Karpas-422 (cell line): ENCODE measurements around the gene MBNL2. TPM values are rescaled to one million over a fixed set of nuclear protein-coding genes. Genes with fewer than 3 reads are reported as not detected.

ENCODE experiments used
- DNase-seq: peaks from one replicate; pipeline ENCODE4 v3.0.0-alpha.2; 2015
- H2AFZ ChIP-seq: fragments of 200-600 bp; sonication (generic); 2 replicates; pipeline ENCODE4 v1.6.1; 2014; ENCODE audit warnings: antibody characterized with exemption, low read length, mixed read lengths
- H3K27ac ChIP-seq: fragments of 200-600 bp; sonication (generic); 2 replicates; pipeline ENCODE4 v1.5.1; 2014; ENCODE audit warnings: mild to moderate bottlenecking, low read length, moderate library complexity
- H3K27me3 ChIP-seq: fragments of 200-600 bp; sonication (generic); 2 replicates; pipeline ENCODE4 v1.6.1; 2014; ENCODE audit warnings: low read length, mixed read lengths
- H3K36me3 ChIP-seq: fragments of 200-600 bp; sonication (generic); 2 replicates; pipeline ENCODE4 v1.6.1; 2014; ENCODE audit warnings: low read length, mixed read lengths; ENCODE audit not compliant: insufficient read depth
- H3K4me1 ChIP-seq: fragments of 200-600 bp; sonication (generic); 2 replicates; pipeline ENCODE4 v1.6.1; 2014; ENCODE audit warnings: mild to moderate bottlenecking, low read length, mixed read lengths
- H3K4me2 ChIP-seq: fragments of 200-600 bp; sonication (generic); 2 replicates; pipeline ENCODE4 v1.6.1; 2014; ENCODE audit warnings: low read length, low read depth, mild to moderate bottlenecking; ENCODE audit not compliant: poor library complexity, severe bottlenecking
- H3K4me3 ChIP-seq: fragments of 200-600 bp; sonication (generic); 2 replicates; pipeline ENCODE4 v1.5.1; 2014; ENCODE audit warnings: mild to moderate bottlenecking, antibody characterized with exemption, low read length, mixed read lengths
- H3K79me2 ChIP-seq: fragments of 200-600 bp; sonication (generic); 2 replicates; pipeline ENCODE4 v1.6.1; 2014; ENCODE audit warnings: mild to moderate bottlenecking, low read length, mixed read lengths
- H3K9ac ChIP-seq: fragments of 200-600 bp; sonication (generic); 2 replicates; pipeline ENCODE4 v1.6.0; 2014; ENCODE audit warnings: low read length
- H3K9me2 ChIP-seq: fragments of 200-600 bp; sonication (generic), shearing (Covaris generic); replicated peaks from 2 replicates; pipeline ENCODE4 v1.6.0; 2014; ENCODE audit warnings: mild to moderate bottlenecking, low read length, moderate library complexity; ENCODE audit not compliant: insufficient read depth
- H3K9me3 ChIP-seq: fragments of 300-700, 200-600 bp; sonication (generic); 2 replicates; pipeline ENCODE4 v1.6.1; 2014; ENCODE audit warnings: low read length, mixed read lengths
- H4K20me1 ChIP-seq: fragments of 200-600 bp; sonication (generic); 2 replicates; pipeline ENCODE4 v1.6.1; 2014; ENCODE audit warnings: mild to moderate bottlenecking, antibody characterized with exemption, low read length, low read depth; ENCODE audit not compliant: insufficient read depth
- total RNA-seq: library from RNA; depleted of rRNA; stranded (reverse); fragments of >200 nt; shearing (Covaris generic); gene quantifications from 2 replicates; pipeline ENCODE4 v1.2.3, GENCODE V29; 2014; ENCODE audit warnings: low replicate concordance

Gene MBNL2
- total RNA-seq, 1 experiment from 2014 or later: 8.5 TPM

GRCh38 chr13:97189928-97190327 lies 32.2 kb upstream of the MBNL2 start:
- Histone ChIP-seq H3K36me3 (no peaks in the 10 kb centered on the region), H3K4me3 (no peak overlapping the region), H4K20me1 (no peaks in the 10 kb centered on the region), H3K9ac (no peak overlapping the region), H3K27me3 (no peaks in the 10 kb centered on the region), H3K9me3 (no peaks in the 10 kb centered on the region), H2AFZ (no peak overlapping the region), H3K79me2 (no peaks in the 10 kb centered on the region), H3K4me2 (no peak overlapping the region), H3K9me2 (no peaks in the 10 kb centered on the region), H3K4me1 (no peaks in the 10 kb centered on the region), H3K27ac (no peak overlapping the region)
- DNase-seq: no peak

- no peaks in the 10 kb centered on the region for H3K27me3 ChIP-seq
- no peak for DNase-seq
- no peaks in the 10 kb centered on the region for H3K79me2 ChIP-seq
- H3K9me2 ChIP-seq: no peaks in the 10 kb centered on the region
- H2AFZ ChIP-seq: no peak overlapping the region
- no peaks in the 10 kb centered on the region for H3K36me3 ChIP-seq
- H3K9me3 ChIP-seq: no peaks in the 10 kb centered on the region
- no peaks in the 10 kb centered on the region for H4K20me1 ChIP-seq
- H3K4me3 ChIP-seq: no peak overlapping the region
- H3K27ac ChIP-seq: no peak overlapping the region
- no peak overlapping the region for H3K9ac ChIP-seq
- no peak overlapping the region for H3K4me2 ChIP-seq
- H3K4me1 ChIP-seq: no peaks in the 10 kb centered on the region
These were observed 31.0 kb upstream of the MBNL2 start for GRCh38 chr13:97191142-97191541.

- no peak overlapping the region for H3K4me2 ChIP-seq
- H3K27ac ChIP-seq: no peak overlapping the region
- no peaks in the 10 kb centered on the region for H3K9me2 ChIP-seq
- no peaks in the 10 kb centered on the region for H3K9me3 ChIP-seq
- no peak overlapping the region for H3K9ac ChIP-seq
- H3K79me2 ChIP-seq: no peaks in the 10 kb centered on the region
- H3K4me3 ChIP-seq: no peak overlapping the region
- no peak for DNase-seq
- H4K20me1 ChIP-seq: no peaks in the 10 kb centered on the region
- no peaks in the 10 kb centered on the region for H3K36me3 ChIP-seq
- H3K4me1 ChIP-seq: no peaks in the 10 kb centered on the region
- H2AFZ ChIP-seq: no peak overlapping the region
- H3K27me3 ChIP-seq: no peaks in the 10 kb centered on the region
These were observed 30.5 kb upstream of the MBNL2 start for GRCh38 chr13:97191615-97192014.

GRCh38 chr13:97192166-97192565 lies 30.0 kb upstream of the MBNL2 start:
- H3K4me1 ChIP-seq: no peaks in the 10 kb centered on the region
- H3K4me3 ChIP-seq: no peak overlapping the region
- no peaks in the 10 kb centered on the region for H3K9me3 ChIP-seq
- no peaks in the 10 kb centered on the region for H3K9me2 ChIP-seq
- no peak for DNase-seq
- no peaks in the 10 kb centered on the region for H4K20me1 ChIP-seq
- H3K27ac ChIP-seq: no peak overlapping the region
- H2AFZ ChIP-seq: no peak overlapping the region
- H3K36me3 ChIP-seq: no peaks in the 10 kb centered on the region
- no peak overlapping the region for H3K9ac ChIP-seq
- no peaks in the 10 kb centered on the region for H3K27me3 ChIP-seq
- no peaks in the 10 kb centered on the region for H3K79me2 ChIP-seq
- H3K4me2 ChIP-seq: no peak overlapping the region

GRCh38 chr13:97193577-97193976 lies 28.6 kb upstream of the MBNL2 start:
- no peak for DNase-seq
- Histone ChIP-seq H3K36me3 (no peaks in the 10 kb centered on the region), H3K27ac (no peak overlapping the region), H3K4me3 (no peak overlapping the region), H3K9ac (no peak overlapping the region), H4K20me1 (no peaks in the 10 kb centered on the region), H3K9me2 (no peaks in the 10 kb centered on the region), H3K4me2 (no peak overlapping the region), H3K27me3 (no peaks in the 10 kb centered on the region), H3K9me3 (no peaks in the 10 kb centered on the region), H3K4me1 (no peaks in the 10 kb centered on the region), H2AFZ (no peak overlapping the region), H3K79me2 (no peaks in the 10 kb centered on the region)

DNA sequence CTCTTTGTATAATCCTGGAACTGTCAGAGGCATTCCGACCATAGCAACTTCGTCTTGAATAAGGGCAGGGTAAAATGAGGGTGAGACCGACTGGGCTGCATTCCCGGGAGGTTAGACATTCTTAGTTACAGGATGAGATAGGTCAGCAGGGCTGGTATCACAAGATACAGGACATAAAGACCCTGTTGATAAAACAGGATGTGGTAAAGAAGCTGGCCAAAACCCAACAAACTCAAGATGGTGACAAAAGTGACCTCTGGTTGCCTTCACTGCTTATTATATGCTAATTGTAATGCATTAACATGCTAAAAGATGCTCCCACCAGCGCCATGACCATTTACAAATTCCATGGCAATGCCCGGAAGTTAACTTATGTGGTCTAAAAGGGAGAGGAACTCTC lies 27.7 kb upstream of the MBNL2 start:
- no peaks in the 10 kb centered on the region for H3K9me3 ChIP-seq
- no peak overlapping the region for H3K4me3 ChIP-seq
- H3K27me3 ChIP-seq: peaks cover 3% of the 10 kb centered on the region; the same call in 1 of the 2 replicates
- no peak overlapping the region for H2AFZ ChIP-seq
- H3K79me2 ChIP-seq: no peaks in the 10 kb centered on the region
- H3K36me3 ChIP-seq: no peaks in the 10 kb centered on the region
- H3K9ac ChIP-seq: no peak overlapping the region
- H3K4me1 ChIP-seq: no peaks in the 10 kb centered on the region
- H3K4me2 ChIP-seq: no peak overlapping the region
- no peaks in the 10 kb centered on the region for H3K9me2 ChIP-seq
- no peaks in the 10 kb centered on the region for H4K20me1 ChIP-seq
- no peak for DNase-seq
- no peak overlapping the region for H3K27ac ChIP-seq

- DNase-seq: no peak
- no peaks in the 10 kb centered on the region for H3K79me2 ChIP-seq
- H3K36me3 ChIP-seq: no peaks in the 10 kb centered on the region
- no peaks in the 10 kb centered on the region for H3K9me2 ChIP-seq
- peaks cover 3% of the 10 kb centered on the region; the same call in 1 of the 2 replicates for H3K27me3 ChIP-seq
- H3K27ac ChIP-seq: no peak overlapping the region
- no peaks in the 10 kb centered on the region for H4K20me1 ChIP-seq
- H3K9ac ChIP-seq: no peak overlapping the region
- H3K4me1 ChIP-seq: no peaks in the 10 kb centered on the region
- no peak overlapping the region for H3K4me3 ChIP-seq
- H3K4me2 ChIP-seq: no peak overlapping the region
- no peak overlapping the region for H2AFZ ChIP-seq
- H3K9me3 ChIP-seq: no peaks in the 10 kb centered on the region
These were observed 25.8 kb upstream of the MBNL2 start for GRCh38 chr13:97196340-97196739.

DNA sequence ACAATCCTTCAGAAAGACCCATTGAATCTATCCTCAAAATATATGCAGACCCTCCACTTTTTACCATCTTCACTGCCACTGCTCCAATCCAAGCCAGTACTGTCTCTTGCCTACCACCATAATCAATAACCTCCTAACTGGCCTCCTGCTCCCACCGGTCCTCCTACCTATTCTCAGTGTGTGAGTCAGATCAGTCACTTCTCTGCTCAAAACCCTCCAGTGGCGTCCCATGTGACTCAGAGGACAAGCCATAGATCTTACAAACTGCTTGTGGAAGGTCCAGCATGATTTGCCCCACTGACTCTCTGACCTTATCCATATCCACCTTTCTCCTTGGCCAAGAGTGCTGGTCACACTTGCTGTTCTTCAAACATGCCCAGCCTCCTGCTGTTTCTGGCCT lies 23.4 kb upstream of the MBNL2 start:
- Histone ChIP-seq H3K79me2 (no peaks in the 10 kb centered on the region), H3K4me1 (no peaks in the 10 kb centered on the region), H3K4me2 (no peak overlapping the region), H3K27ac (no peak overlapping the region), H3K9me3 (no peaks in the 10 kb centered on the region), H4K20me1 (no peaks in the 10 kb centered on the region), H3K9me2 (no peaks in the 10 kb centered on the region), H3K9ac (no peak overlapping the region), H2AFZ (no peak overlapping the region), H3K4me3 (no peak overlapping the region), H3K36me3 (no peaks in the 10 kb centered on the region), H3K27me3 (peaks cover 3% of the 10 kb centered on the region; the same call in 1 of the 2 replicates)
- no peak for DNase-seq

DNA sequence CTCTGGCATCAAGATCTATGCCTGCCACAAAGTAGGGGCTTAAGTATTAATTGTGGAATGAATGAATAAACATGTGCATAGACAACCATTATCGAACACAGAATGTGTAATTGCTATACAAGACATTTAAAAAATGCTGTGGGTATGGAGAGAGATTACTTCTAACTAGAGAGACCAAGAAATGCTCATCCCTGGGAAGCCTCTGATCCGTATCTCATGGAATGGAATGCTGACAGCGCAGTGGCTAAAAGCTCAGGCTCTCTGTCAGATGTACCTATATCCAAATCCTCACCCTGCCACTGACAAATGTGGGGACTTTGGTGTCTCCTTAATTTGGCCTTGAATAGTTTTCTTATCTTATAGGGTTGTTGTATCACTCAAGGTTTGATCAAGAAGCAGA lies 22.7 kb upstream of the MBNL2 start:
- Histone ChIP-seq H3K4me3 (no peak overlapping the region), H3K79me2 (no peaks in the 10 kb centered on the region), H4K20me1 (no peaks in the 10 kb centered on the region), H3K9me3 (no peaks in the 10 kb centered on the region), H3K27me3 (peaks cover 3% of the 10 kb centered on the region; the same call in 1 of the 2 replicates), H3K9ac (no peak overlapping the region), H3K4me1 (no peaks in the 10 kb centered on the region), H2AFZ (no peak overlapping the region), H3K36me3 (no peaks in the 10 kb centered on the region), H3K4me2 (no peak overlapping the region), H3K27ac (no peak overlapping the region), H3K9me2 (no peaks in the 10 kb centered on the region)
- no peak for DNase-seq
